Measurements from ENCODE around the gene HOXA5.

- TF ChIP-seq, protein P1, sequence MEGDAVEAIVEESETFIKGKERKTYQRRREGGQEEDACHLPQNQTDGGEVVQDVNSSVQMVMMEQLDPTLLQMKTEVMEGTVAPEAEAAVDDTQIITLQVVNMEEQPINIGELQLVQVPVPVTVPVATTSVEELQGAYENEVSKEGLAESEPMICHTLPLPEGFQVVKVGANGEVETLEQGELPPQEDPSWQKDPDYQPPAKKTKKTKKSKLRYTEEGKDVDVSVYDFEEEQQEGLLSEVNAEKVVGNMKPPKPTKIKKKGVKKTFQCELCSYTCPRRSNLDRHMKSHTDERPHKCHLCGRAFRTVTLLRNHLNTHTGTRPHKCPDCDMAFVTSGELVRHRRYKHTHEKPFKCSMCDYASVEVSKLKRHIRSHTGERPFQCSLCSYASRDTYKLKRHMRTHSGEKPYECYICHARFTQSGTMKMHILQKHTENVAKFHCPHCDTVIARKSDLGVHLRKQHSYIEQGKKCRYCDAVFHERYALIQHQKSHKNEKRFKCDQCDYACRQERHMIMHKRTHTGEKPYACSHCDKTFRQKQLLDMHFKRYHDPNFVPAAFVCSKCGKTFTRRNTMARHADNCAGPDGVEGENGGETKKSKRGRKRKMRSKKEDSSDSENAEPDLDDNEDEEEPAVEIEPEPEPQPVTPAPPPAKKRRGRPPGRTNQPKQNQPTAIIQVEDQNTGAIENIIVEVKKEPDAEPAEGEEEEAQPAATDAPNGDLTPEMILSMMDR (IDR thresholded peaks at IDR 0.05), result peak; percentile 78 to 90 (median 82)
- TF ChIP-seq POLR2A (IDR thresholded peaks at IDR 0.05), result peak; percentile 78 to 82
These were observed 7.3 kb upstream of the HOXA5 start for GRCh38 chr7:27150568-27151340.
